A673 (cell line): Measurements from ENCODE around the gene SDC1. TPM values are rescaled to one million over a fixed set of nuclear protein-coding genes. Genes with fewer than 3 reads are reported as not detected.

Experiments used
- BruUV-seq: library from RNA; stranded (reverse); fragments of 400-500 nt; replicated peaks from 2 replicates; lab custom pipeline; 2021; lab: Mats Ljungman, UMichigan
- CTCF ChIA-PET: fragments of 300-600 bp; sonication (Branson Sonifier 250); formaldehyde crosslinking; loops from one replicate; lab custom pipeline; 2022; ENCODE audit warnings: antibody characterized with exemption; lab: Charles Lee
- POLR2A ChIA-PET: fragments of 300-600 bp; sonication (Branson Sonifier 250); formaldehyde crosslinking; loops from one replicate; lab custom pipeline; 2022; ENCODE audit warnings: antibody characterized with exemption; ENCODE audit not compliant: low non-redundant PET; lab: Charles Lee
- DNase-seq: peaks from one replicate; pipeline ENCODE4 v3.0.0-alpha.2; 2015; ENCODE audit warnings: low spot score
- H3K27ac ChIP-seq: fragments of 200-600 bp; sonication (generic); 2 replicates; pipeline ENCODE4 v1.5.1; 2016; ENCODE audit warnings: mixed run types, low read depth, mild to moderate bottlenecking, mixed read lengths, antibody characterized with exemption, low read length; ENCODE audit not compliant: poor library complexity, severe bottlenecking
- H3K27me3 ChIP-seq: fragments of 200-600 bp; sonication (generic); replicated peaks from 2 replicates; pipeline ENCODE4 v1.6.1; 2017; ENCODE audit warnings: mixed run types, low read depth, mild to moderate bottlenecking, mixed read lengths, antibody characterized with exemption, low read length; ENCODE audit not compliant: insufficient read depth, poor library complexity
- H3K36me3 ChIP-seq: fragments of 200-600 bp; sonication (generic); 2 replicates; pipeline ENCODE4 v1.6.1; 2016; ENCODE audit warnings: mixed run types, mild to moderate bottlenecking, mixed read lengths, antibody characterized with exemption, low read length; ENCODE audit not compliant: insufficient read depth, poor library complexity, severe bottlenecking
- H3K4me1 ChIP-seq: fragments of 200-600 bp; sonication (generic); 2 replicates; pipeline ENCODE4 v1.6.1; 2017; ENCODE audit warnings: mixed run types, mild to moderate bottlenecking, mixed read lengths, antibody characterized with exemption, low read length; ENCODE audit not compliant: insufficient read depth, poor library complexity, severe bottlenecking
- H3K4me3 ChIP-seq: fragments of 200-600 bp; sonication (generic); 2 replicates; pipeline ENCODE4 v1.5.1; 2016; ENCODE audit warnings: low read depth, mixed run types, mild to moderate bottlenecking, mixed read lengths, low read length; ENCODE audit not compliant: poor library complexity, severe bottlenecking
- H3K9me3 ChIP-seq: fragments of 200-600 bp; sonication (generic); 2 replicates; pipeline ENCODE4 v1.6.1; 2016; ENCODE audit warnings: mixed run types, low read depth, mild to moderate bottlenecking, mixed read lengths, antibody characterized with exemption, low read length; ENCODE audit not compliant: poor library complexity, severe bottlenecking
- EZH2 ChIP-seq: fragments of 200-600 bp; sonication (generic); IDR thresholded peaks from 2 replicates; pipeline ENCODE4 v1.6.1; 2017; ENCODE audit warnings: borderline replicate concordance, low read depth, mild to moderate bottlenecking, mixed read lengths, antibody characterized with exemption, low read length; ENCODE audit not compliant: poor library complexity, severe bottlenecking
- intact Hi-C: fragments of 100-400 bp; cut with micrococcal nuclease; formaldehyde crosslinking; loops from one replicate; pipeline ENCODE4 v1.10.0; 2022; ENCODE audit not compliant: unreplicated experiment
- total RNA-seq: library from RNA; stranded (reverse); gene quantifications from 2 replicates; pipeline ENCODE4 v1.2.3, GENCODE V29; 2021
- TF ChIP-seq, protein P1 (sequence below): fragments of 300-800, 200-600 bp; sonication (generic); conservative IDR thresholded peaks from 2 replicates; pipeline ENCODE4 v1.5.1; 2017; ENCODE audit warnings: low read depth, mild to moderate bottlenecking, antibody characterized with exemption, low read length, moderate library complexity, mixed read lengths

The SDC1 gene
- total RNA-seq, 1 experiment from 2014 or later, result 1.4 TPM

DNA sequence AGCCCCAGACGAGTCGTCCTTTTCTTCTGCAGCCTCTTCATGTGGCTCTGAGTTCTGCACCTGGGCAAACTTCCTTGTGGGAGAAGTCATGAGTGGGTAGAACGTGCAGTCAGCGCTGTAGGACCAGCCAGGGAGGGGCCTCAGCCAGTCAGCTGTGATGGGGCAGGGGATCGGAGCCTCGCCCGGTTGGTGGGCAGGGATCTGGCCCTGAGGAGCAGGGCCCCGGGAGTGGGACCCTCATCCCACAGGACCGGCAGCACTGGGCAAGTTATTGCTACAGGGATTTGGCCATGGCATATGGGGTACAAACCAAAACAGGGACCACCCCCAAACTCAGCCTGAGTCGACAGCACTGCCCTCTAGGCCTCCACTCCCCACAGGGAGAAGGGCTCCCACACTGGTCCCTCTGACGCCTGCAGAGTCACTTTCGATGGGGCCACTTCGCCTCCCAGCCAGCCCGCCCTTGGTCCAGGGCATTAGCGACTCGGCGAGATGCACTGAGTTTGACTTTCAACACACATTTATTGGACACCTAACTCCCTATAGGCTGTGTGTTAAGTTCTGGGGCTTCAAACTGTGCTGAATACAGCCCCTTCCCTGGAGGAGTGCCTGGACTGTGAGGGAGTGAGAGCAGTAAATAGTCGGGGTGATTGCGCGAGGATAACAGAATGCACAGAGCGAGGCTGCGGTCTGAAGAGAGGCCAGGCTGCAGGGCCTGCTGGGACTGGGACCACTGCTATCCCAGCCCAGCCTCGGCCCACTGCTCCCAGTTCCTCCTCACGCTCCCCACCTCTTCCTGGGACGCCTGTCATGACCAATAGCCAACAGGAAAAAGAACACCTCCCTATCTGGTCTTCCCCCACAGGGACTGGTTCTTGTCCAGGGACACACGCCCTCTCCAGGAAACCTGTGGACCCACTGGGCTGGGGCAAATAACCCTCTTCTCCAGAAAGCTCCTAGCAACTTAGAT lies 55.9 kb downstream of the SDC1 start:
- CTCF ChIA-PET, result no interaction called here
- POLR2A ChIA-PET, result no interaction called here
- intact Hi-C loops, result no loop called here
- Histone ChIP-seq H3K9me3 (no peaks in the 10 kb centered on the region), H3K27ac (no peak overlapping the region), H3K36me3 (no peaks in the 10 kb centered on the region), H3K27me3 (no peaks in the 10 kb centered on the region), H3K4me1 (no peaks in the 10 kb centered on the region), H3K4me3 (no peak overlapping the region)
- no TSS peak for BruUV-seq
- TF ChIP-seq EZH2, result no peak
- TF ChIP-seq, protein P1, sequence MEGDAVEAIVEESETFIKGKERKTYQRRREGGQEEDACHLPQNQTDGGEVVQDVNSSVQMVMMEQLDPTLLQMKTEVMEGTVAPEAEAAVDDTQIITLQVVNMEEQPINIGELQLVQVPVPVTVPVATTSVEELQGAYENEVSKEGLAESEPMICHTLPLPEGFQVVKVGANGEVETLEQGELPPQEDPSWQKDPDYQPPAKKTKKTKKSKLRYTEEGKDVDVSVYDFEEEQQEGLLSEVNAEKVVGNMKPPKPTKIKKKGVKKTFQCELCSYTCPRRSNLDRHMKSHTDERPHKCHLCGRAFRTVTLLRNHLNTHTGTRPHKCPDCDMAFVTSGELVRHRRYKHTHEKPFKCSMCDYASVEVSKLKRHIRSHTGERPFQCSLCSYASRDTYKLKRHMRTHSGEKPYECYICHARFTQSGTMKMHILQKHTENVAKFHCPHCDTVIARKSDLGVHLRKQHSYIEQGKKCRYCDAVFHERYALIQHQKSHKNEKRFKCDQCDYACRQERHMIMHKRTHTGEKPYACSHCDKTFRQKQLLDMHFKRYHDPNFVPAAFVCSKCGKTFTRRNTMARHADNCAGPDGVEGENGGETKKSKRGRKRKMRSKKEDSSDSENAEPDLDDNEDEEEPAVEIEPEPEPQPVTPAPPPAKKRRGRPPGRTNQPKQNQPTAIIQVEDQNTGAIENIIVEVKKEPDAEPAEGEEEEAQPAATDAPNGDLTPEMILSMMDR, result no peak
- no peak for DNase-seq

DNA sequence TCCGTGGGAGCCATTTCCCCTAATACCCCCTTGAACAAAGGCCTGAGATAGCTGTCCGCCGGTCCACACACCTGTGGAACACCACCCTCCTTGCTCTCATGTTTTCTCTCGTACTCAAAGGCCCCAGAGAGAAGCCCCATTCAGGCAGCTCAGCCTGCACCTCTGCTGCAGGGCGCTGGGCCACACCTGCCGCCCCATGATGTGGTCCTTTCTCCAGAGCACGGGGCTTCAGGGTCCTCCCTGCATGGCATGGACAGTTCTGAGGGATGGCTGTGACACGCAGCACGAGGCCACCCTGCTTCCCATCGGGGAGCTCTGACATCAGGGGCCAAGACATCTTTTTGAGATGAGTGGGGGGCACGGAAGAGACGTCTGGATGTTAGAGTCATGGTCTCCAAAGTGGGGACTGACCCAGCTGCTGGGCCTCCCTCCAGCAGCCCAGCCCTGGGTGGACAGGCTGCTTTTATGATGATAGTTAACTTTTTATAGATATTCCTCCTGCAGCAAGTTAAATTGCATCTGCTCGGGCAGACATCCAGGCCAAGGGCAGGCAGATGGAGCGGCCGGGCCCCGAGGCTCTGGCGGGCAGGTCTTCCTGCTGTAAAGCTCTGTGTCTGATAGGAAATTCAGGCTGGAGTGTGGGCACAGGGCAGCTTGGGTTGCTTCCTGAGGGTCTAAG lies 56.7 kb downstream of the SDC1 start:
- POLR2A ChIA-PET, result no interaction called here
- no peaks in the 10 kb centered on the region for H3K27me3 ChIP-seq
- intact Hi-C loops, result no loop called here
- no peaks in the 10 kb centered on the region for H3K4me1 ChIP-seq
- CTCF ChIA-PET, result no interaction called here
- no peaks in the 10 kb centered on the region for H3K9me3 ChIP-seq
- no peak overlapping the region for H3K27ac ChIP-seq
- no peaks in the 10 kb centered on the region for H3K36me3 ChIP-seq
- DNase-seq, result no peak
- TF ChIP-seq, protein P1, result no peak
- no peak for TF ChIP-seq EZH2
- no peak overlapping the region for H3K4me3 ChIP-seq
- no TSS peak for BruUV-seq

DNA sequence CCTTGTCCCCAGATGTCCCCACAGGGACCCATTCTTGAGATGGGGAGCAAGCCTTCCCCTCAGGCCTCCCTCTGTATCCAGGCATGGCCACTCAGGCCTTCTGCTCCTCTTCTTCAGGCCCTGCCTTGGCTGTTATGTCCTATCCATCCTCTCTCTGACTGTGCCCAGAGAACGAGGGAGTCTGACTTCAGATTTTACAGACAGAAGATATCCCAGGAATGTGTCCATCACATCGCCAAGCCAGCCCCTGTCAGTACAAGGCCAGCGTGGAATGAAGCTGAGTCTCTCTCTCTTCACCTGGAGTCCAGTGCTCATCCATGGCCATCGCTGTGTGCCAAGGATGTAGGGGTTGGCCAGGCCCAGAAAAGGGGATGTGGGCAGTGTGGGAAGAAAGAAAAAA lies 57.6 kb downstream of the SDC1 start:
- Histone ChIP-seq H3K4me3 (no peak overlapping the region), H3K9me3 (no peaks in the 10 kb centered on the region), H3K27ac (no peak overlapping the region), H3K36me3 (no peaks in the 10 kb centered on the region), H3K27me3 (no peaks in the 10 kb centered on the region), H3K4me1 (no peaks in the 10 kb centered on the region)
- no TSS peak for BruUV-seq
- TF ChIP-seq, protein P1, result no peak
- no peak for TF ChIP-seq EZH2
- POLR2A ChIA-PET, result no interaction called here
- intact Hi-C loops, result no loop called here
- DNase-seq, result no peak
- CTCF ChIA-PET, result no interaction called here
